ENCODE measurements around the gene ZNF22. TPM values are rescaled to one million over a fixed set of nuclear protein-coding genes. Genes with fewer than 3 reads are reported as not detected.

Gene ZNF22
- total RNA-seq, 1 experiment from 2014 or later = 13.5 TPM

- intact Hi-C loops (cut with micrococcal nuclease) = loop anchor here (10.0 kb wide), 3 partner anchors 231 to 1221 kb away; no protein-coding TSS in a partner anchor
- H3K9me3 ChIP-seq (ENCODE audit: control insufficient read depth in 1 of 2, insufficient read depth in 1 of 2, low read depth in 1 of 2, low read length in 2 of 2) = no peaks in the 10 kb centered on the region
- ChIA-PET POLR2A (no interaction called here), CTCF (interaction anchor here (0.9 to 1.4 kb wide), 2 partner anchors 28 to 231 kb away, joined by 3 read pairs; no protein-coding TSS in a partner anchor), RAD21 (ENCODE audit: low non-redundant PET in 1 of 2, low total read pairs in 2 of 2, uncharacterized antibody in 2 of 2, unreplicated experiment in 2 of 2) (no interaction called here)
- H3K4me2 ChIP-seq (ENCODE audit: low read length) = no peak overlapping the region
- H3K79me2 ChIP-seq (ENCODE audit: insufficient read depth, low read length) = peaks cover 25% of the 10 kb centered on the region
- no peak overlapping the region for H3K27ac ChIP-seq (ENCODE audit: low read depth, low read length)
- ATAC-seq (no peak), DNase-seq (ENCODE audit: low read depth, low spot score) (no peak)
- no peaks in the 10 kb centered on the region for H4K20me1 ChIP-seq (ENCODE audit: insufficient read depth)
- peaks cover 0 to 12% of the 10 kb centered on the region in 2 experiments; a peak in 2 of 4 replicates for H3K4me1 ChIP-seq (ENCODE audit: control insufficient read depth in 1 of 2, insufficient read depth in 2 of 2, low read length in 2 of 2)
- no TSS peak for BruUV-seq (replicated peaks)
- no peak overlapping the region for H2AFZ ChIP-seq (ENCODE audit: low read depth, low read length, poor library complexity, severe bottlenecking)
- 0 out of 2 replicates have a peak, but pooled peaks cover 5% of the 10 kb centered on the region for H3K27me3 ChIP-seq (ENCODE audit: insufficient read depth, low read length)
- no peaks in the 10 kb centered on the region for H3K36me3 ChIP-seq (ENCODE audit: control insufficient read depth in 1 of 2, insufficient read depth in 2 of 2, low read length in 2 of 2)
- TF ChIP-seq REST (IDR thresholded peaks at IDR 0.05; ENCODE audit: low read depth) (no peak), POLR2AphosphoS5 (IDR thresholded peaks at IDR 0.05; ENCODE audit: low read depth, low read length) (no peak), SIN3A (IDR thresholded peaks at IDR 0.05; ENCODE audit: low read depth) (no peak), ZFX (IDR thresholded peaks at IDR 0.05) (no peak), MAX (IDR thresholded peaks at IDR 0.05) (no peak), EZH2 (IDR thresholded peaks at IDR 0.05) (no peak), EGR1 (IDR thresholded peaks at IDR 0.05; ENCODE audit: low read depth) (no peak), CEBPB (IDR thresholded peaks at IDR 0.05; ENCODE audit: low read depth) (no peak), RAD21 (IDR thresholded peaks at IDR 0.05; ENCODE audit: low read depth) (no peak), POLR2A (IDR thresholded peaks at IDR 0.05; ENCODE audit: borderline replicate concordance, extremely low read depth, insufficient read depth, insufficient read length) (no peak), SRF (IDR thresholded peaks at IDR 0.05; ENCODE audit: low read depth) (no peak), YY1 (IDR thresholded peaks at IDR 0.05; ENCODE audit: extremely low read depth, insufficient replicate concordance, low read depth, low read length) (no peak)
- TF ChIP-seq, protein P1, sequence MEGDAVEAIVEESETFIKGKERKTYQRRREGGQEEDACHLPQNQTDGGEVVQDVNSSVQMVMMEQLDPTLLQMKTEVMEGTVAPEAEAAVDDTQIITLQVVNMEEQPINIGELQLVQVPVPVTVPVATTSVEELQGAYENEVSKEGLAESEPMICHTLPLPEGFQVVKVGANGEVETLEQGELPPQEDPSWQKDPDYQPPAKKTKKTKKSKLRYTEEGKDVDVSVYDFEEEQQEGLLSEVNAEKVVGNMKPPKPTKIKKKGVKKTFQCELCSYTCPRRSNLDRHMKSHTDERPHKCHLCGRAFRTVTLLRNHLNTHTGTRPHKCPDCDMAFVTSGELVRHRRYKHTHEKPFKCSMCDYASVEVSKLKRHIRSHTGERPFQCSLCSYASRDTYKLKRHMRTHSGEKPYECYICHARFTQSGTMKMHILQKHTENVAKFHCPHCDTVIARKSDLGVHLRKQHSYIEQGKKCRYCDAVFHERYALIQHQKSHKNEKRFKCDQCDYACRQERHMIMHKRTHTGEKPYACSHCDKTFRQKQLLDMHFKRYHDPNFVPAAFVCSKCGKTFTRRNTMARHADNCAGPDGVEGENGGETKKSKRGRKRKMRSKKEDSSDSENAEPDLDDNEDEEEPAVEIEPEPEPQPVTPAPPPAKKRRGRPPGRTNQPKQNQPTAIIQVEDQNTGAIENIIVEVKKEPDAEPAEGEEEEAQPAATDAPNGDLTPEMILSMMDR (IDR thresholded peaks at IDR 0.05 in 2 of 3, conservative IDR thresholded peaks at IDR 0.05 in 1 of 3; ENCODE audit: borderline replicate concordance in 1 of 3, insufficient read depth in 1 of 3, low read depth in 2 of 3, low read length in 2 of 3) = no peak
- no peak overlapping the region for H3K9ac ChIP-seq (ENCODE audit: low read length)
- no peaks in the 10 kb centered on the region for H3K9me2 ChIP-seq (ENCODE audit: insufficient read depth)
- H3K4me3 ChIP-seq (replicated peaks in 1 of 2; ENCODE audit: low read depth in 1 of 2, low read length in 2 of 2) = no peak overlapping the region
These were observed 2.8 kb downstream of the ZNF22 start for GRCh38 chr10:45003432-45004000.
